GM12891 (cell line): Measurements from ENCODE around the gene UTP15.

Experiments
- PAX5 ChIP-seq: IDR thresholded peaks from 2 replicates; pipeline ENCODE4 v1.6.1; 2011; ENCODE audit warnings: low read length, moderate library complexity, mild to moderate bottlenecking; ENCODE audit not compliant: insufficient read depth, severe bottlenecking
- POLR2A ChIP-seq: IDR thresholded peaks from 2 replicates; pipeline ENCODE4 v1.6.1; 2011; ENCODE audit warnings: low read depth, low read length, control low read depth
- POLR2AphosphoS5 ChIP-seq: IDR thresholded peaks from 2 replicates; pipeline ENCODE4 v1.6.1; 2011; ENCODE audit warnings: low read depth, low read length, control low read depth
- POU2F2 ChIP-seq: IDR thresholded peaks from 2 replicates; pipeline ENCODE4 v1.6.1; 2011; ENCODE audit warnings: low read depth, mild to moderate bottlenecking, control low read depth, low read length, moderate library complexity
- SPI1 ChIP-seq: IDR thresholded peaks from 2 replicates; pipeline ENCODE4 v1.6.1; 2011; ENCODE audit warnings: low read depth, low read length, control low read depth
- TAF1 ChIP-seq: IDR thresholded peaks from 2 replicates; pipeline ENCODE4 v1.6.1; 2011; ENCODE audit warnings: low read depth, low read length, control low read depth

- TF ChIP-seq POLR2A (no peak), TAF1 (no peak), POLR2AphosphoS5 (no peak), PAX5 (no peak), POU2F2 (no peak), SPI1 (no peak)
These were observed 30.6 kb upstream of the UTP15 start for GRCh38 chr5:73534971-73535370.
